ENCODE measurements around the gene EXOC5.

EXOC5 gene

DNA sequence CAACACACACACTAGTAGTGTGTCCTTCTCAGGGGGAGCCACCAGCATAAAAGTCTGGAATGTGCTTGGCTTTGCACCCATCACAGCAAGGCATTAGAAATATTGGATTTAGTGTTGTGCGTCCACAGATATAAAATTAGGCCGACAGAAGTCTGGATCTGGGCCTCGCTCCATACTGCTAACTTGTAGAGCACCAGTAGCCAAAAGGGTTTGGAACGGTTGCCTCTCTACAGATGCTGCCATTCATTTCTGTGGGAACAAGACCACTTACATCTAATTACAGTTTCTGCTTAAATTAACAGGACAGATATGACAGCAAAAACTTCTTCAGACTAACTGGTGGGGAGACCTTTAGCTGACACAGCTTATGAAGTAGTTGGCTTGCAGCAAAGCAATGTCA lies 94.2 kb downstream of the EXOC5 start:
- no peak for DNase-seq (ENCODE audit: low read depth)
- no peak overlapping the region for H3K4me3 ChIP-seq (ENCODE audit: low read depth, low read length)

DNA sequence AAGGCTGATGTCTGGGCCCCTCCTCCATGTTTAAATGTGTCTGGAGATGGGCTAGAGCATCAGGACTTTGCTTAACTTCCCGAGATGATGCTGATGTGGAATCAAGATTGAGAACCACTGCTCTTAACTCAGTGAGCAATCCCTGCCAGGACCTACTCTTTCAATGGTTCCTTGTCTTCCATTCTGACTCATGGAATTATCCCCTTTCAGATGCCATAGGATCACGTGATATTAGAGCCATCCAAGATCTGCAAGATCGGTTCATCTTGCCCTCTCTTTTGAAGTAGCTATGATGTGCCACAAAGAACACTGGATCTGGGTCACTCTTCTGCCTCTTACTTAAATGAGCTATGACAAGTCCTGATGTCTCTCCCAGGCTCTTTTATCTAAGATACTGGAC lies 96.8 kb downstream of the EXOC5 start:
- no peak for DNase-seq (ENCODE audit: low read depth)
- no peak overlapping the region for H3K4me3 ChIP-seq (ENCODE audit: low read depth, low read length)

GRCh38 chr14:57171363-57171762 lies 97.3 kb downstream of the EXOC5 start:
- no peak overlapping the region for H3K4me3 ChIP-seq (ENCODE audit: low read depth, low read length)
- DNase-seq (ENCODE audit: low read depth) = no peak

DNA sequence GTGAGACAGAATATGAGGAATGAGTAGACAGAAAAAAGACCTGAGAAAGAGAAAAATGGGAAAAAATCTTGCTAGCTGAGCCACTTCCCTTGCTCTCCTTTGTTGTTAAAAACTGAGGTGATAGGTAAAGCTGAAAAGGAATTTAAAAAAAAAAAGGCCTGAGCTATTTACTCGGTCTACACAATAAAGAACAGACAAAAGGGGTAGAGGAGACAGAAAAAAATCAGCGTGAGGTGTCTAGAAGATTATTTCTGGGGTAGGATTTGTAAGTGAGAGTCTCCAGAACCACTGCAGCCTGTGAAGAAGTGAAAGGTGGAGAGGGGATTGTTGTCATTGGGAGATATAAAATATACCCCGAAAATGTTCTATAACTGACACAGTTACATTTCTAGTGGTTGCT lies 98.8 kb downstream of the EXOC5 start:
- no peak for DNase-seq (ENCODE audit: low read depth)
- no peak overlapping the region for H3K4me3 ChIP-seq (ENCODE audit: low read depth, low read length)

DNA sequence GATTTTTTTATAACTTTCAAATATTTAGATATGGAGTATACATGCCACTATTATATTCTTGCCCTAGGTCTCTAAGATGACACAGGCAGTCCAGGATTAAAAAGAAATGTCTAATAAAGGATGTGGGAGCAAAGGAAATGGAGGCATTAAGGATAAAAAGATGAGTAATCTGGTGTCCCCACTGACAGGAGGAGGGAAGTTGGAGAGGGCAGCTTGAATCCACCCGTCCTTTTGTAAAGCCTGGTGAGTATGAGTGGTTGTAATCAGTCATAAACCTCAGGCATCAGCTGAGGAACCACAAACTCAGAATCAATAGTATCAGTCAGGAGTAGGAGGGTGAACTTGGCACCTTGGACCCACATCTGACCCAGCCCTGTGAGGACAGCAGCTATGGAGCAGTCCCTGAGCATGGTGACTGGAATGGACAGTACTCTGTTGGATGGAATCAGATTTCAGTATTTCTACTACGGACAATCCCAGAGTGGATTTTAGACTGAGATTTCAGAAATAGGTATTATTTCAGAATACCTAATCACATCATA lies 100.5 kb downstream of the EXOC5 start:
- no peak overlapping the region for H3K4me3 ChIP-seq (ENCODE audit: low read depth, low read length)
- no peak for DNase-seq (ENCODE audit: low read depth)

GRCh38 chr14:57161583-57162234 lies 107.0 kb downstream of the EXOC5 start:
- H3K4me3 ChIP-seq (ENCODE audit: low read depth, low read length) = no peak overlapping the region
- no peak for DNase-seq (ENCODE audit: low read depth)

GRCh38 chr14:57160333-57160732 lies 108.4 kb downstream of the EXOC5 start:
- no peak for DNase-seq (ENCODE audit: low read depth)
- H3K4me3 ChIP-seq (ENCODE audit: low read depth, low read length) = no peak overlapping the region

- no peak for DNase-seq (ENCODE audit: low read depth)
- H3K4me3 ChIP-seq (ENCODE audit: low read depth, low read length) = no peak overlapping the region
Measured at GRCh38 chr14:57153286-57153685, 115.4 kb downstream of the EXOC5 start.
